H9 (cell line): ENCODE data around the gene FAM98C. TPM values are rescaled to one million over a fixed set of nuclear protein-coding genes. Genes with fewer than 3 reads are reported as not detected.

Source experiments
- DNase-seq: peaks from one replicate; pipeline ENCODE4 v3.0.0-alpha.2; 2017
- H2AFZ ChIP-seq: one replicate; pipeline ENCODE4 v1.6.1; 2013; ENCODE audit warnings: mild to moderate bottlenecking, low read length, control low read depth, moderate library complexity
- H2AK5ac ChIP-seq: 2 replicates; pipeline ENCODE4 v1.6.1; 2013; ENCODE audit warnings: low read length, control low read depth, mixed read lengths; ENCODE audit not compliant: insufficient read length
- H2BK120ac ChIP-seq: one replicate; pipeline ENCODE4 v1.6.1; 2013; ENCODE audit warnings: low read depth, mild to moderate bottlenecking, low read length, control low read depth, inconsistent platforms; ENCODE audit not compliant: poor library complexity, severe bottlenecking
- H2BK12ac ChIP-seq: 2 replicates; pipeline ENCODE4 v1.6.1; 2013; ENCODE audit warnings: low read length, control low read depth, mixed read lengths, low read depth; ENCODE audit not compliant: insufficient read length
- H2BK15ac ChIP-seq: 2 replicates; pipeline ENCODE4 v1.6.1; 2013; ENCODE audit warnings: low read depth, low read length, control low read depth
- H2BK20ac ChIP-seq: one replicate; pipeline ENCODE4 v1.6.1; 2013; ENCODE audit warnings: low read depth, mild to moderate bottlenecking, low read length, control low read depth, inconsistent platforms; ENCODE audit not compliant: poor library complexity, severe bottlenecking
- H2BK5ac ChIP-seq: 2 replicates; pipeline ENCODE4 v1.6.1; 2013; ENCODE audit warnings: low read length, control low read depth, mixed read lengths; ENCODE audit not compliant: insufficient read length
- H3K14ac ChIP-seq: 2 replicates; pipeline ENCODE4 v1.6.1; 2013; ENCODE audit warnings: low read length, control low read depth; ENCODE audit not compliant: insufficient read depth
- H3K18ac ChIP-seq: 2 replicates; pipeline ENCODE4 v1.6.1; 2013; ENCODE audit warnings: low read depth, mild to moderate bottlenecking, mixed read lengths, low read length, control low read depth; ENCODE audit not compliant: insufficient read length
- H3K23ac ChIP-seq: 2 replicates; pipeline ENCODE4 v1.6.1; 2013; ENCODE audit warnings: low read length, control low read depth, mixed read lengths, low read depth; ENCODE audit not compliant: insufficient read length
- H3K23me2 ChIP-seq: 2 replicates; pipeline ENCODE4 v1.6.1; 2013; ENCODE audit warnings: low read depth, mild to moderate bottlenecking, mixed read lengths, low read length, control low read depth; ENCODE audit not compliant: insufficient read length, poor library complexity, severe bottlenecking
- H3K27ac ChIP-seq: 2 replicates; pipeline ENCODE4 v1.5.1; 2013; ENCODE audit warnings: low read length, control low read depth, mixed read lengths, low read depth; ENCODE audit not compliant: insufficient read length
- H3K27me3 ChIP-seq: 2 replicates; pipeline ENCODE4 v1.6.1; 2013; ENCODE audit warnings: low read length, control low read depth, inconsistent platforms; ENCODE audit not compliant: insufficient read depth
- H3K4ac ChIP-seq: 2 replicates; pipeline ENCODE4 v1.6.1; 2013; ENCODE audit warnings: low read depth, mild to moderate bottlenecking, control low read depth, inconsistent platforms, low read length, moderate library complexity
- H3K4me1 ChIP-seq: 2 replicates; pipeline ENCODE4 v1.6.1; 2013; ENCODE audit warnings: low read length, control low read depth, inconsistent platforms; ENCODE audit not compliant: insufficient read depth
- H3K4me2 ChIP-seq: 2 replicates; pipeline ENCODE4 v1.6.1; 2013; ENCODE audit warnings: low read length, control low read depth, mixed read lengths; ENCODE audit not compliant: insufficient read length, insufficient read depth
- H3K56ac ChIP-seq: 2 replicates; pipeline ENCODE4 v1.6.1; 2013; ENCODE audit warnings: low read depth, mild to moderate bottlenecking, mixed read lengths, low read length, control low read depth; ENCODE audit not compliant: insufficient read length
- H3K79me1 ChIP-seq: 2 replicates; pipeline ENCODE4 v1.6.1; 2013; ENCODE audit warnings: low read depth, mild to moderate bottlenecking, moderate library complexity, low read length, control low read depth, inconsistent platforms; ENCODE audit not compliant: insufficient read depth, poor library complexity, severe bottlenecking
- H3K79me2 ChIP-seq: 2 replicates; pipeline ENCODE4 v1.6.1; 2013; ENCODE audit warnings: low read length, control low read depth, inconsistent platforms; ENCODE audit not compliant: insufficient read depth
- H3K9ac ChIP-seq: 2 replicates; pipeline ENCODE4 v1.6.1; 2013; ENCODE audit warnings: low read length, control low read depth, mixed read lengths; ENCODE audit not compliant: insufficient read length; ENCODE audit errors: extremely low read depth
- H3K9me3 ChIP-seq: one replicate; pipeline ENCODE4 v1.6.1; 2013; ENCODE audit warnings: low read depth, low read length, inconsistent platforms; ENCODE audit not compliant: control insufficient read depth
- H3T11ph ChIP-seq: one replicate; pipeline ENCODE4 v1.6.1; 2013; ENCODE audit warnings: mild to moderate bottlenecking, low read length, control low read depth, inconsistent platforms
- H4K20me1 ChIP-seq: one replicate; pipeline ENCODE4 v1.6.1; 2013; ENCODE audit not compliant: control insufficient read depth, insufficient read length, insufficient read depth
- H4K5ac ChIP-seq: 2 replicates; pipeline ENCODE4 v1.6.1; 2013; ENCODE audit warnings: low read depth, mild to moderate bottlenecking, mixed read lengths, low read length, control low read depth; ENCODE audit not compliant: insufficient read length
- H4K8ac ChIP-seq: replicated peaks from 2 replicates; pipeline ENCODE4 v1.6.1; 2013; ENCODE audit warnings: low read length, control low read depth, mixed read lengths, low read depth; ENCODE audit not compliant: insufficient read length
- H4K91ac ChIP-seq: 2 replicates; pipeline ENCODE4 v1.6.1; 2013; ENCODE audit warnings: low read depth, mild to moderate bottlenecking, moderate library complexity, mixed read lengths, low read length, control low read depth; ENCODE audit not compliant: insufficient read length
- H3K27ac Mint-ChIP-seq, 3 experiments: 2 replicates in 2 of 3; 3 replicates in 1 of 3; pipeline ENCODE4 v1.8.0; 2020 to 2021; ENCODE audit warnings: mixed read lengths in 3 of 3, mild to moderate bottlenecking in 1 of 3, moderate library complexity in 1 of 3
- H3K27me3 Mint-ChIP-seq: 2 replicates; pipeline ENCODE4 v1.8.0; 2021; ENCODE audit warnings: low read depth, mild to moderate bottlenecking, moderate library complexity, mixed read lengths
- H3K36me3 Mint-ChIP-seq, 3 experiments: 2 replicates in 2 of 3; 3 replicates in 1 of 3; pipeline ENCODE4 v1.8.0; 2020 to 2021; ENCODE audit warnings: low read depth in 3 of 3, mixed read lengths in 3 of 3; ENCODE audit not compliant: insufficient read depth in 1 of 3
- H3K4me1 Mint-ChIP-seq, 2 experiments: 2 replicates each; pipeline ENCODE4 v1.8.0; 2020; ENCODE audit warnings: mixed read lengths in 2 of 2
- H3K4me3 Mint-ChIP-seq, 2 experiments: 2 replicates in 1 of 2; 3 replicates in 1 of 2; pipeline ENCODE4 v1.8.0; 2020 to 2021; ENCODE audit warnings: mild to moderate bottlenecking in 2 of 2, mixed read lengths in 2 of 2, moderate library complexity in 1 of 2
- H3K9me3 Mint-ChIP-seq, 2 experiments: 2 replicates in 1 of 2; 3 replicates in 1 of 2; pipeline ENCODE4 v1.8.0; 2020; ENCODE audit warnings: mild to moderate bottlenecking in 2 of 2, mixed read lengths in 2 of 2, moderate library complexity in 1 of 2
- WGBS: extraction: QIAGEN DNeasy Blood & Tissue Kit; methylation state at CpG from one replicate; pipeline ENCODE4 v1.1.7; 2013; ENCODE audit warnings: missing lambda C conversion rate, low lambda C conversion rate, mixed read lengths; ENCODE audit not compliant: insufficient read length; ENCODE audit errors: extremely low coverage; 5-methylcytosine and 5-hydroxymethylcytosine counted together
- total RNA-seq: library from RNA; stranded (reverse); gene quantifications from 2 replicates; pipeline ENCODE4 v1.2.1, GENCODE V29; 2021
- TF ChIP-seq, protein P1 (sequence below): fragments of 200-600 bp; sonication (generic); conservative IDR thresholded peaks from 3 replicates; pipeline ENCODE4 v1.8.0; 2021; ENCODE audit warnings: antibody characterized with exemption, mild to moderate bottlenecking

Gene FAM98C
- total RNA-seq, 1 experiment from 2014 or later = 16.4 TPM

DNA sequence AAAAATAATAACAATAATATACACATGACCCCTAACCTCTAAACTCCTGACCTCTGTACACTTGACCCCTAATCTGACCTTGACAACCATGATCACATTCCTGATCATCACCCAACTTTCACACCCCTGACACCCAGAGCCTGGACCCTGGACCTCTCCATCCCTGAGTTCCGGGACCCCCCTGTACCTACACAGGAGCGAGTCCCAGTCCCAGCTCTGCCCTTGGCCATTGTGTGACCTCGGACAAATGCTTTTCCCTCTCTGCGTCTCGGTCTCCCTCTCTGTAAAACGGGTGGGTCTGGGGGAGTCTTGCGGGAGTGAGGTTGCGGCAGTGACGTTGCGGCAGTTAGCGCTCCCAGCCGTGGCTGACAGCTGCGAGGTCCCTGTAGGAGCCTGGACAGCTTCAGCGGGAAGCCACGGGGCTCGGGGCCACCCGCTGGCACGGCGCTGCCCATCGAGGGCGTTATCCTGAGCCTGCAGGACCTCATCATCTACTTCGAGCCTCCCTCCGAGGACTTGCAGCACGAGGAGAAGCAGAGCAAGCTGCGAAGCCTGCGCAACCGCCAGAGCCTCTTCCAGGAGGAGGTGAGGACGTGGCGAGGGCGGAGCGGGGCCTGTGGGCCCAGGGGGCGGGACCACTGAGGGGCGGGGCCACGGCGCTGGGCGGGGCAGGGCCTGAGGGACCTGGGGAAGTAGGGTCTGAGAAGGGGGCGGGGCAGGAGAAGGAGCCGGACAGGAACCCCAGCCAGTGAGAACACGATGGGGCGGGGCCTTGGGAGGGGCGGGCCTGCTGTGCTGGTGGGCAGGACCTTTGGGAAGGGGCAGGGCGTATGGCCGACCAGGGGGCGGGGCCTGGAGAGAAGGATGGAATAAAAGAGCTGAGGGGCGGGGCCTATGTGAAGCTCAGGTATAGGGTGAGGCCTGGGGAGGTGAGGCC is 49.8 kb downstream of the FAM98C start:
- peak; percentile 99 for DNase-seq
- H3K18ac ChIP-seq = no peak overlapping the region
- no peak overlapping the region for H3K9ac ChIP-seq
- H2BK15ac ChIP-seq = no peak overlapping the region
- whole genome bisulfite sequencing = no CpG with 5 or more reads among the region's 45 CpGs
- H4K8ac ChIP-seq = no peak overlapping the region
- no peak overlapping the region for H2BK20ac ChIP-seq
- no peak overlapping the region for H2BK120ac ChIP-seq
- no peaks in the 10 kb centered on the region for H3K79me2 ChIP-seq
- no peaks in the 10 kb centered on the region; the same call in 1 of the 2 replicates for H3K27me3 Mint-ChIP-seq
- peak overlapping the region; percentile 69; the same call in 1 of the 2 replicates for H3K14ac ChIP-seq
- peaks cover 5 to 11% of the 10 kb centered on the region in 2 experiments; a peak in 3 of 4 replicates for H3K4me1 Mint-ChIP-seq
- H3K9me3 ChIP-seq = no peaks in the 10 kb centered on the region
- no peaks in the 10 kb centered on the region for H3K9me3 Mint-ChIP-seq
- H2AFZ ChIP-seq = no peak overlapping the region
- H3K4me3 Mint-ChIP-seq = peak overlapping the region in 1 of 2 experiments; percentile 7; a peak in 2 of 5 replicates
- no peak overlapping the region for H3T11ph ChIP-seq
- no peak overlapping the region for H2BK5ac ChIP-seq
- TF ChIP-seq, protein P1, sequence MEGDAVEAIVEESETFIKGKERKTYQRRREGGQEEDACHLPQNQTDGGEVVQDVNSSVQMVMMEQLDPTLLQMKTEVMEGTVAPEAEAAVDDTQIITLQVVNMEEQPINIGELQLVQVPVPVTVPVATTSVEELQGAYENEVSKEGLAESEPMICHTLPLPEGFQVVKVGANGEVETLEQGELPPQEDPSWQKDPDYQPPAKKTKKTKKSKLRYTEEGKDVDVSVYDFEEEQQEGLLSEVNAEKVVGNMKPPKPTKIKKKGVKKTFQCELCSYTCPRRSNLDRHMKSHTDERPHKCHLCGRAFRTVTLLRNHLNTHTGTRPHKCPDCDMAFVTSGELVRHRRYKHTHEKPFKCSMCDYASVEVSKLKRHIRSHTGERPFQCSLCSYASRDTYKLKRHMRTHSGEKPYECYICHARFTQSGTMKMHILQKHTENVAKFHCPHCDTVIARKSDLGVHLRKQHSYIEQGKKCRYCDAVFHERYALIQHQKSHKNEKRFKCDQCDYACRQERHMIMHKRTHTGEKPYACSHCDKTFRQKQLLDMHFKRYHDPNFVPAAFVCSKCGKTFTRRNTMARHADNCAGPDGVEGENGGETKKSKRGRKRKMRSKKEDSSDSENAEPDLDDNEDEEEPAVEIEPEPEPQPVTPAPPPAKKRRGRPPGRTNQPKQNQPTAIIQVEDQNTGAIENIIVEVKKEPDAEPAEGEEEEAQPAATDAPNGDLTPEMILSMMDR = no peak
- H4K5ac ChIP-seq = no peak overlapping the region
- H3K4ac ChIP-seq = no peak overlapping the region
- no peak overlapping the region for H3K4me2 ChIP-seq
- no peaks in the 10 kb centered on the region for H3K4me1 ChIP-seq
- H4K91ac ChIP-seq = no peak overlapping the region
- H3K27ac Mint-ChIP-seq = peak overlapping the region in 2 of 3 experiments; percentile 70 to 76; a peak in 3 of 7 replicates
- no peak overlapping the region for H3K56ac ChIP-seq
- no peak overlapping the region for H2AK5ac ChIP-seq
- no peak overlapping the region for H2BK12ac ChIP-seq
- H4K20me1 ChIP-seq = no peaks in the 10 kb centered on the region
- H3K23ac ChIP-seq = no peak overlapping the region
- no peak overlapping the region for H3K27ac ChIP-seq
- no peaks in the 10 kb centered on the region for H3K79me1 ChIP-seq
- H3K23me2 ChIP-seq = peaks cover 5% of the 10 kb centered on the region
- peaks cover 50 to 60% (median 58%) of the 10 kb centered on the region in 3 experiments for H3K36me3 Mint-ChIP-seq
- H3K27me3 ChIP-seq = no peaks in the 10 kb centered on the region
